MCF 10A (cell line): ENCODE measurements around the gene CHRM3. TPM values are rescaled to one million over a fixed set of nuclear protein-coding genes. Genes with fewer than 3 reads are reported as not detected.

Experiments
- BruUV-seq: library from RNA; stranded (reverse); fragments of 400-500 nt; replicated peaks from 2 replicates; lab custom pipeline; 2021; lab: Mats Ljungman, UMichigan
- CTCF ChIA-PET: fragments of 300-600 bp; sonication (Branson Sonifier 250); formaldehyde crosslinking; extraction: SDS; loops from one replicate; lab custom pipeline; 2021; ENCODE audit warnings: antibody characterized with exemption, inconsistent platforms; lab: Yijun Ruan, JAX
- POLR2A ChIA-PET: fragments of 300-600, 350-650 bp; sonication (Branson Sonifier 250); formaldehyde crosslinking; extraction: SDS; loops from one replicate; lab custom pipeline; 2020; ENCODE audit warnings: antibody characterized with exemption, inconsistent platforms; lab: Yijun Ruan, JAX
- DNase-seq: peaks from one replicate; pipeline ENCODE4 v3.0.0-alpha.2; 2018; ENCODE audit not compliant: unreplicated experiment
- H3K27ac Mint-ChIP-seq: one replicate; pipeline ENCODE4 v1.8.0; 2022; ENCODE audit warnings: mild to moderate bottlenecking, low read depth, mixed read lengths; ENCODE audit not compliant: unreplicated experiment
- H3K27me3 Mint-ChIP-seq: one replicate; pipeline ENCODE4 v1.8.0; 2022; ENCODE audit warnings: mixed read lengths; ENCODE audit not compliant: insufficient read depth, unreplicated experiment
- H3K36me3 Mint-ChIP-seq: one replicate; pipeline ENCODE4 v1.8.0; 2022; ENCODE audit warnings: mild to moderate bottlenecking, moderate library complexity, mixed read lengths; ENCODE audit not compliant: insufficient read depth, unreplicated experiment
- H3K4me1 Mint-ChIP-seq: one replicate; pipeline ENCODE4 v1.8.0; 2022; ENCODE audit warnings: mixed read lengths; ENCODE audit not compliant: insufficient read depth, unreplicated experiment
- H3K4me3 Mint-ChIP-seq: one replicate; pipeline ENCODE4 v1.8.0; 2022; ENCODE audit warnings: mild to moderate bottlenecking, moderate library complexity, mixed read lengths; ENCODE audit not compliant: unreplicated experiment
- H3K9me3 Mint-ChIP-seq: one replicate; pipeline ENCODE4 v1.8.0; 2022; ENCODE audit warnings: mixed read lengths; ENCODE audit not compliant: unreplicated experiment
- CTCF ChIP-seq: fragments of 200-600 bp; IDR thresholded peaks from one replicate; pipeline ENCODE4 v1.8.0; 2022; ENCODE audit warnings: antibody characterized with exemption, mild to moderate bottlenecking; ENCODE audit not compliant: unreplicated experiment
- intact Hi-C: fragments of 100-400 bp; cut with micrococcal nuclease; formaldehyde crosslinking; loops from 2 replicates; pipeline ENCODE4 v1.14.1; 2022
- total RNA-seq: library from RNA; stranded (reverse); gene quantifications from 2 replicates; pipeline ENCODE4 v1.2.3, GENCODE V29; 2022

Gene CHRM3
- total RNA-seq, 1 experiment from 2014 or later, result 0.56 TPM

DNA sequence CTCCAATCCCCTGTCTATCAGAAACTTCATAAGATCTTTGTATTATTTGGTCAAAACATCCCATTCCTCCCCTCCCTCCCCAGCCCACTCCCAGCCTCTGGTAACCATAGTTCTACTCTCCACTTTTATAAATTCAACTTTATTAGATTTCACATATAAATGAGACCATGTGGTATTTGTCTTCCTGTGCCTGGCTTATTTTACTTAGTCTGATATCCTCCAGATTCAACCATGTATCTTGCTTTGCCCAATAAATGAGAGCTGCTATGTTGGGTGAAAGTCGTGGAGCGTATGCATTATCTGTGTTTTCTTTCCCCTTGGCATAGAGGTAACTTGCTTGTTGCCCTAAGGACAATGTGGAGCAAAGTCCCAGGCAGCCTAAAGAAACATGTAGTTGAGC is 28.5 kb upstream of the CHRM3 start:
- Mint-ChIP-seq H3K4me3 (no peak overlapping the region), H3K4me1 (peaks cover 21% of the 10 kb centered on the region), H3K9me3 (no peaks in the 10 kb centered on the region), H3K27me3 (no peaks in the 10 kb centered on the region), H3K36me3 (no peaks in the 10 kb centered on the region), H3K27ac (no peak overlapping the region)
- POLR2A ChIA-PET, result no interaction called here
- CTCF ChIA-PET, result interaction anchor here (0.6 to 1.2 kb wide), 3 partner anchors 374 to 593 kb away, joined by 3 read pairs; no protein-coding TSS in a partner anchor
- DNase-seq, result no peak
- intact Hi-C loops, result no loop called here
- BruUV-seq, result no TSS peak
- no peak for TF ChIP-seq CTCF

DNA sequence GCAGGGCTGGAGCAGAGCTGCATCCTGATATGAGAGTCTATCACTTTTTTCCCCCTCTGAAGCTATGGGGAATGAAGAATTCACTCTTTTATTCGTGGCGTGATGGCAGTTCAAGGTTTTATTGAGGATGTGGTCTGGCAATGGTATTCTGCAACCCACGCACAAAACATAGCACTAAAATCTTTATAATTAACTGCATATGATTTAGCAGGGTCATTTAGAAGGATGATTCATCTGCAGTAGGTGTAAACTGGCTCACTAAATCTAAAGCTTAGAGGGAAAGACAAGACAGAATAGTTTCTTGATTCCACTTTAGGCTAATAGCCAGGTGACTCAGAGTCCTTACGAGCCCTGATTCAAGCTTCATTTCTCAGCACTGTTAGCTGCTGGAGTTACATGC is 25.0 kb upstream of the CHRM3 start:
- CTCF ChIA-PET, result interaction anchor here (0.6 to 1.3 kb wide), 5 partner anchors 46 to 1510 kb away, joined by 3 to 6 read pairs (median 3); no protein-coding TSS in a partner anchor
- Mint-ChIP-seq H3K9me3 (no peaks in the 10 kb centered on the region), H3K36me3 (no peaks in the 10 kb centered on the region), H3K4me1 (peaks cover 14% of the 10 kb centered on the region), H3K4me3 (no peak overlapping the region), H3K27ac (no peak overlapping the region), H3K27me3 (no peaks in the 10 kb centered on the region)
- intact Hi-C loops, result no loop called here
- POLR2A ChIA-PET, result interaction anchor here (0.6 to 1.6 kb wide), 8 partner anchors 8 to 501 kb away, joined by 3 to 6 read pairs (median 3); partner anchors contain the start of gene CHRM3
- TF ChIP-seq CTCF, result no peak
- no TSS peak for BruUV-seq
- DNase-seq, result peak; percentile 95

GRCh38 chr1:239363930-239364329 is 22.4 kb upstream of the CHRM3 start:
- Mint-ChIP-seq H3K27me3 (no peaks in the 10 kb centered on the region), H3K9me3 (no peaks in the 10 kb centered on the region), H3K4me3 (no peak overlapping the region), H3K27ac (no peak overlapping the region), H3K36me3 (no peaks in the 10 kb centered on the region), H3K4me1 (peaks cover 14% of the 10 kb centered on the region)
- no peak for DNase-seq
- BruUV-seq, result no TSS peak
- POLR2A ChIA-PET, result interaction anchor here (0.7 to 1.5 kb wide), 3 partner anchors 22 to 757 kb away, joined by 3 to 8 read pairs (median 5); partner anchors contain the start of gene CHRM3
- CTCF ChIA-PET, result interaction anchor here (0.6 to 1.4 kb wide), 4 partner anchors 17 to 1241 kb away, joined by 3 to 7 read pairs (median 3); no protein-coding TSS in a partner anchor
- intact Hi-C loops, result no loop called here
- no peak for TF ChIP-seq CTCF

- H3K27ac Mint-ChIP-seq, result no peak overlapping the region
- H3K9me3 Mint-ChIP-seq, result peaks cover 2% of the 10 kb centered on the region
- intact Hi-C loops, result no loop called here
- no TSS peak for BruUV-seq
- no peak for TF ChIP-seq CTCF
- H3K27me3 Mint-ChIP-seq, result no peaks in the 10 kb centered on the region
- H3K4me3 Mint-ChIP-seq, result no peak overlapping the region
- no peaks in the 10 kb centered on the region for H3K36me3 Mint-ChIP-seq
- ChIA-PET POLR2A (interaction anchor here (0.9 kb wide), 1 partner anchor 320 kb away, joined by 3 read pairs; no protein-coding TSS in a partner anchor), CTCF (interaction anchor here (0.6 to 1.1 kb wide), 6 partner anchors 10 to 1503 kb away, joined by 3 to 7 read pairs (median 3); partner anchors contain the start of gene CHRM3)
- H3K4me1 Mint-ChIP-seq, result no peaks in the 10 kb centered on the region
- no peak for DNase-seq
Observed at GRCh38 chr1:239367196-239367810, 19.1 kb upstream of the CHRM3 start.
